IPS-18a (cell line): ENCODE data around the gene DNAJB11.

Experiments
- H3K27ac ChIP-seq: one replicate; pipeline ENCODE4 v1.5.1; 2013; ENCODE audit warnings: low read length
- H3K27me3 ChIP-seq: one replicate; pipeline ENCODE4 v1.6.1; 2013; ENCODE audit warnings: mild to moderate bottlenecking, low read length; ENCODE audit not compliant: control insufficient read depth, insufficient read depth
- H3K36me3 ChIP-seq: one replicate; pipeline ENCODE4 v1.6.1; 2013; ENCODE audit warnings: low read depth, low read length; ENCODE audit not compliant: control insufficient read depth
- H3K4me1 ChIP-seq: one replicate; pipeline ENCODE4 v1.6.1; 2013; ENCODE audit warnings: low read depth, low read length; ENCODE audit not compliant: control insufficient read depth
- H3K4me3 ChIP-seq: one replicate; pipeline ENCODE4 v1.5.1; 2013; ENCODE audit warnings: low read length
- H3K9ac ChIP-seq: one replicate; pipeline ENCODE4 v1.6.1; 2013; ENCODE audit warnings: mild to moderate bottlenecking, low read length, moderate library complexity
- H3K9me3 ChIP-seq: one replicate; pipeline ENCODE4 v1.6.1; 2013; ENCODE audit warnings: low read depth, low read length; ENCODE audit not compliant: control insufficient read depth

Gene DNAJB11

GRCh38 chr3:186599785-186600166 is 29.3 kb downstream of the DNAJB11 start:
- H3K27ac ChIP-seq = no peak overlapping the region
- no peak overlapping the region for H3K9ac ChIP-seq
- no peaks in the 10 kb centered on the region for H3K36me3 ChIP-seq
- no peaks in the 10 kb centered on the region for H3K27me3 ChIP-seq
- no peak overlapping the region for H3K4me3 ChIP-seq
- peaks cover 4% of the 10 kb centered on the region for H3K4me1 ChIP-seq
- no peaks in the 10 kb centered on the region for H3K9me3 ChIP-seq

GRCh38 chr3:186600896-186601295 is 30.4 kb downstream of the DNAJB11 start:
- no peaks in the 10 kb centered on the region for H3K27me3 ChIP-seq
- H3K9me3 ChIP-seq = no peaks in the 10 kb centered on the region
- no peak overlapping the region for H3K4me3 ChIP-seq
- H3K36me3 ChIP-seq = no peaks in the 10 kb centered on the region
- no peak overlapping the region for H3K9ac ChIP-seq
- H3K4me1 ChIP-seq = peaks cover 4% of the 10 kb centered on the region
- no peak overlapping the region for H3K27ac ChIP-seq

GRCh38 chr3:186603159-186603558 is 32.6 kb downstream of the DNAJB11 start:
- Histone ChIP-seq H3K9me3 (no peaks in the 10 kb centered on the region), H3K4me3 (no peak overlapping the region), H3K36me3 (no peaks in the 10 kb centered on the region), H3K27ac (no peak overlapping the region), H3K4me1 (no peaks in the 10 kb centered on the region), H3K27me3 (no peaks in the 10 kb centered on the region), H3K9ac (no peak overlapping the region)

GRCh38 chr3:186605078-186605477 is 34.6 kb downstream of the DNAJB11 start:
- Histone ChIP-seq H3K36me3 (no peaks in the 10 kb centered on the region), H3K27me3 (no peaks in the 10 kb centered on the region), H3K9me3 (no peaks in the 10 kb centered on the region), H3K4me1 (no peaks in the 10 kb centered on the region), H3K9ac (no peak overlapping the region), H3K27ac (no peak overlapping the region), H3K4me3 (no peak overlapping the region)

GRCh38 chr3:186605561-186606545 is 35.3 kb downstream of the DNAJB11 start:
- no peaks in the 10 kb centered on the region for H3K36me3 ChIP-seq
- H3K27me3 ChIP-seq = no peaks in the 10 kb centered on the region
- no peaks in the 10 kb centered on the region for H3K4me1 ChIP-seq
- no peaks in the 10 kb centered on the region for H3K9me3 ChIP-seq
- no peak overlapping the region for H3K9ac ChIP-seq
- no peak overlapping the region for H3K4me3 ChIP-seq
- H3K27ac ChIP-seq = no peak overlapping the region

- no peaks in the 10 kb centered on the region for H3K27me3 ChIP-seq
- no peak overlapping the region for H3K27ac ChIP-seq
- no peaks in the 10 kb centered on the region for H3K36me3 ChIP-seq
- H3K4me3 ChIP-seq = no peak overlapping the region
- H3K9me3 ChIP-seq = no peaks in the 10 kb centered on the region
- no peak overlapping the region for H3K9ac ChIP-seq
- H3K4me1 ChIP-seq = no peaks in the 10 kb centered on the region
Measured at GRCh38 chr3:186608624-186609215, 38.2 kb downstream of the DNAJB11 start.

GRCh38 chr3:186609247-186609868 is 38.8 kb downstream of the DNAJB11 start:
- Histone ChIP-seq H3K9ac (no peak overlapping the region), H3K36me3 (no peaks in the 10 kb centered on the region), H3K9me3 (no peaks in the 10 kb centered on the region), H3K27ac (no peak overlapping the region), H3K4me1 (no peaks in the 10 kb centered on the region), H3K4me3 (no peak overlapping the region), H3K27me3 (no peaks in the 10 kb centered on the region)

DNA sequence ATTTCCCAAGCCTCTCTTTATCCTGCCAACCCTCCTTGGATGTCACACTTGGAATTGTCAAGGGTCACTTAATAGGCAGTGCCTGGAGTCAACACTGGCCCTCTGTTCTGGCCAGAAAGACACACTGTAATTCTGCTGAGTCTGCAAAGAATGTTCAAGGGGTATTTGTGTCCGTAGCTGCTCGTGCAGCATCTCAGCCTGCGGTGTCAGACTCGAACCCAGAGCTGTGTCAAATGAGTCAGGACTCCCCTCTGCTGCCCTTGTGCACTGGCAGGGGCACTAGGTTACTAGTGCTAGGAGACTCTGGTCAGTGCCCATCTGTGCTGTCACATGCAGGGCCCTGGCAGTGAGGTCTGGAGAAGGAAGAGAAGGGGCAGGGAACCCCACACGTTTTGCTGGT is 41.5 kb downstream of the DNAJB11 start:
- H3K9me3 ChIP-seq = no peaks in the 10 kb centered on the region
- H3K36me3 ChIP-seq = no peaks in the 10 kb centered on the region
- peaks cover under 1% of the 10 kb centered on the region for H3K27me3 ChIP-seq
- no peaks in the 10 kb centered on the region for H3K4me1 ChIP-seq
- H3K4me3 ChIP-seq = no peak overlapping the region
- no peak overlapping the region for H3K9ac ChIP-seq
- no peak overlapping the region for H3K27ac ChIP-seq

DNA sequence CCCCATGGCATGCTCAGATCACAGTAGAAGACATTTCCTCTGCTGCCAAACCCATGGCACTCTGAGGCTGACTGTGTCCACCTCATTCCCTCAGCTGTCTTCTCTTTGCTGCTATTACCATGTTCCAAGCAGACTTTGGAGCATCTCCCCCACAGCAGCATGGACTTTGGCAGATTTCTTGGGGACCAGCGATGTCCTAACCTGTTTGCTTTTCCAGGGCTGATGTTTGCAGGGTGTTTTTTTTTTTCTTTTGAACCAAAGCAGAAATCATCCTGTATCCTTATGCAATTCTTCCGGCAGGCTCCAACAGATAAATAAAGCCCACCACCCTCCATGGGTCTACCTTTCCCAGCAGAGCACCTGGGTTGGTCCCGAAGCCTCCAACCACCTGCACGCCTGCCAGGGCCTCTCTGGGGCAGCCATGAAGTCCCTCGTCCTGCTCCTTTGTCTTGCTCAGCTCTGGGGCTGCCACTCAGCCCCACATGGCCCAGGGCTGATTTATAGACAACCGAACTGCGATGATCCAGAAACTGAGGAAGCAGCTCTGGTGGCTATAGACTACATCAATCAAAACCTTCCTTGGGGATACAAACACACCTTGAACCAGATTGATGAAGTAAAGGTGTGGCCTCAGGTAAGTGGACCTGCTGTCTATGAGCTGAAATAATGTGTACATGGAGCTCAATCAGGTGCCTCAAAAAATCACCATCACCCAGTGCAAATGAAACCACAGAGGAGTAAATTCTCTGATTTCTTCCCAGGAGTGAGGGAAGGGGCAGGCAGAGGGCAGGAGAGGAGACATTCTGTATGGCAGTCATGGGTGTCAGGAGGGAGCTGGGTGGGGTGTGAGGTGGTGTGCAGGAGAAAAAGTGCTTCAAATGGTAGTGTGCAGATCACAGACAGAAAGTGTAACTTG is 42.5 kb downstream of the DNAJB11 start, which contains the start of gene AHSG:
AHSG (plus strand) TSS at position 340 of the 916 bp plus-strand sequence; CDS start at position 422, 82 bp downstream.
- Histone ChIP-seq H3K4me3 (no peak within 1 kb of the TSS), H3K27me3 (peaks cover 9% of the 10 kb centered on the region), H3K4me1 (no peaks in the 10 kb centered on the region), H3K9me3 (no peaks in the 10 kb centered on the region), H3K36me3 (no peaks in the 10 kb centered on the region), H3K27ac (no peak within 1 kb of the TSS), H3K9ac (no peak within 1 kb of the TSS)

DNA sequence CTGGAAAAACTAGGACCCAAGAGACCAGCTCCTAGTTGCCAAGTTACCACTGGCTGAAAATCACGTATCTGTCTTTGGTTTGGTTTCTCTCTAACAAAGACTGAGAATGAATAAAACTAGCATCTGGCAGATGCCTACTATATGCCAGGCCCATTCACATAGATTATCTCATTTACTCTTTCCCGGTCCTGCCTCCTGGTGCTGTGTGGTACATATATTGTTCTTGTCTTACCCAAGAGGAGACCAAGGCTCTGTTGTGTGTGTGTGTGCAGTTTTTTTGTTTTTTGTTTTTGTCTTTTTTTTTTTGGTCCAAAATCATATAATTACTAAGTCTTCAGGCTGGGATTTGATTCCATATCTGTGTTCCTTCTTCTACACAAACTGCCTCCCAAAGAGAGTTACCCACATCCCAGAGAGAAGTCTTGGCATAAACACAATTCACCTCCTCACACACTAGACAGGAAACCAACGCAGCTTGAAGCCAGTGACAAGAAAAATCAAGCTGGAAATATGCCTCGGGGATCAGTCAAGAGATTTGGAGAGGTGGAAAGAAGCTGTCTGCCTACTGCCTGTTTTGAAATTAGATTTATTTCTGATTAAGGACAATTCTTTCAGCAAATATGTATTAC is 43.2 kb downstream of the DNAJB11 start:
- Histone ChIP-seq H3K4me3 (no peak overlapping the region), H3K9me3 (no peaks in the 10 kb centered on the region), H3K27me3 (peaks cover 13% of the 10 kb centered on the region), H3K36me3 (no peaks in the 10 kb centered on the region), H3K27ac (no peak overlapping the region), H3K9ac (no peak overlapping the region), H3K4me1 (no peaks in the 10 kb centered on the region)
